Measurements from ENCODE around the gene RCE1.

The RCE1 gene

GRCh38 chr11:66870616-66871520 lies 27.6 kb downstream of the RCE1 start:
- no peak for DNase-seq

- no peak for DNase-seq
These were observed 28.3 kb downstream of the RCE1 start for GRCh38 chr11:66871521-66871901.

GRCh38 chr11:66874232-66874631 lies 31.0 kb downstream of the RCE1 start:
- no peak for DNase-seq

- no peak for DNase-seq
These were observed 32.1 kb downstream of the RCE1 start for GRCh38 chr11:66875378-66875777.

GRCh38 chr11:66877588-66878385 lies 34.5 kb downstream of the RCE1 start:
- no peak for DNase-seq

DNA sequence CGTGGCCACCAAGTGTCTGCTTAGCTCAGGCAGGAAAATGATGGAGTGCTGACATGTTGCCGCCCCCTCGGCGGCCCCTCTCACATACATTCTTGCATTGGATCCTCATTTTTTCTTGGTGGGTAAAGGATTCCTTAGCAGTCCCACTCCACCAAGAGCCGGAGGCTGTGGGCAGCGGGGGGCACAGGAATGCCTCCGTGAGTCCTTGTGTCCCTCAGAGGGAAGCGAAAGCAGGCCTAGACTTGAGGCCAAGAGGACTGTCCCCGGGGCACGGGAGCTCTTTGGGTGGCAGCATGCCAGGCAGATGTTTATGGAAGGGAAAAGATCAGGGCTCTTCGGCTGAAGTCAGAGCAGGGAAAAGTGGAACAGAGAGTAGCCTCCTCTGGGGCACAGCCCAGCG lies 35.2 kb downstream of the RCE1 start:
- DNase-seq, result no peak

- DNase-seq, result no peak
These were observed 35.8 kb downstream of the RCE1 start for GRCh38 chr11:66879000-66879399.

DNA sequence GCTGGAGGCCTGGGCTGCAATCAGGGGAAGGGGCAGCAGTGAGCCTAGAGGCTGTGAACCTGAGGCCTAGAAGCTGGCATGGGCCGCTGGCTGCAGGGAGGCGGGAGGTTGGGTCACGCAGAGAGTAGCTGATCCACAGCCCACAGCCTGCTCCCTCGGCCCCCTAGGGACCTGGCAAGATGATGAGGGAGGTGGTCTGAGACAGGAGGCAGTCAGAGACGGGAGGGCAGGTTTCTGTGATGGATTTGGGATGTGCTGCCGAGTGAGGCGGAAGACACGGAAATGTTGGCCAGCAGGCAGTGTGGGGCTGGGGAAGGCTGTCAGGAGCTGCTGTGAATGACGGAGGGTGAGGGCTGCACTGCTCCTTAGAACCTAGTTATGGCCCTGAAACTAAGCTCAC lies 36.3 kb downstream of the RCE1 start:
- no peak for DNase-seq

DNA sequence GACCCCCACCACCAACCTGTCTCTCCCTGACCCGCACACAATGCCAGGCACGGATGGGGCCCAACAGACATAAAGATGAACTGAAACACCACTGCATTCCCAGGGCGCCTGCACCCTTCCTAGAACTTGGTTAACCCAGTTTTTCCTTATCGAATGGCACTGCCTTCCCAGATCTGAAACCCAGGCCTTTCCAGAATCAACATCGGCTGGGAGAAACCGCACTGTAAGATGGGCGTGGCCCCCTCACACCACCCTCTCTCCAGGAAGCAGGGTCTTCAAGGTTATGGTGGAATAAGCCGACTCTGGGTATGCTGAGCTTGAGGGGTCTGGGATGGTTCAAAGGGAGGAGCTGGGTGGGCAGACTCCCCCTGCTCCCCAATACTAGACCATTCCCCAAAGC lies 36.8 kb downstream of the RCE1 start:
- DNase-seq, result no peak

DNA sequence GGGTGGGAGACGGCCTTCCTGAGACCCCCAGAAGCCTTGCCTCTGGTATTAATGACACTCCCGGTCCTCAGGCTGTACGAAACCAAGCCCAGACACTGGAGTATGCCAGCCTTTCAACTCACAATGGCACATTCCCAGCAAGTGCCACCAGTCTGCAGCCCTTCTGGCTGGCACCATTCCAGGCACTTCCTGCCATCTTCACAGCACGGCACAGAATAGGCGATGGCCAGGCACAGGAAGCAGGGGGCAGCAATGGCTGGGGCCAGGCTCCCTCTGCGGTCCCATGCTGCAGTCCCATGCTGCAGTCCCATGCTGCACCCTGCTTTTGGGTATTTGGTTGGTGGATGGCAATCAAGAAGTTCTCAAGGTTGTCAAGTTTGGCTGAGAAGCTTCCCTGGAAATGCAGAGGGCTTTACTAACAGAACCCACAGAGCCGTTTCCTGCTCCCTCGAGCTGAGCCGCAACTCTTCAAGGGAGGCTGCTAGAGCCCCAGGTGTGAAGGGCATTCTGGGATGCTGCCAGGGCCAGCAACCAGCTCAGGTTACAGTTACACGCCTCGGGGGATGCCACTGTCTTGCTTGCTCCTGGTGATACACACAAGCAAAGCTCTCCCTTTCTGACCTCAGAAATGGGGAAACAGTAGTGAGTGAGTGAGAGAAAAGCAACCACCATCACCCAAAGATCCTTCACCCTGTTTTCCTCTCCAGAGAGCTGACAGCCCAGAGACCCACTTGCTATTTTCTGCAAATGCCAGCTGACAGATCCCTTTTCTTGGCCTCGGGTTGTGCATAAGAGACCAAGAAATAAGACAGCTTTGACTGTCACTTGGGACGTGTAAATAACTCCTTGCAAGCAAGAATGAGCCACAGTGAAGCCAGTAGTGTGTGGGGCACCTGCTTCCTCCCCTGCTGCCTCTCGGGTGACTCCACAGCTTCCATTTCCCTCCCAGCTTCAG lies 37.5 kb downstream of the RCE1 start:
- no peak for DNase-seq

DNA sequence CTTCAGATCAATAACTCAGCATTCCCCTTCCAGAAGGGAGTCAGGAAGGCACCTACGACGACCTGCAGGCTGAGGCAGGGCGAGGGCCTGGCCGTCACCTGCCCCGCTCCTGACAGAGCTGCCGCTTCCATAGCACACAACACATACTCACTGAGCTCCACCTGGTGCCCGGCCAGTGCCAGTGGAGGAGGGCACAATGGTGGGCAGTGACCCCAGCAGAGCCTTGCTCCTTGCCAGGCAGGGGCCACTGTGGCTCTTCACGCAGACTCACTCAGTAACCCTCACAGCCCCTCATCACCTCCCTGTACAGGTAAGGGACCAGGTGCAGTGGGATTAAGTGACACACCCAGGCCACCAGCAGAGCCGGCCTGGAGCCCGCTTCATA lies 38.2 kb downstream of the RCE1 start:
- no peak for DNase-seq

GRCh38 chr11:66881927-66882452 lies 38.7 kb downstream of the RCE1 start:
- DNase-seq, result no peak

GRCh38 chr11:66882561-66883015 lies 39.3 kb downstream of the RCE1 start:
- DNase-seq, result no peak

GRCh38 chr11:66883016-66883965 lies 40.0 kb downstream of the RCE1 start:
- peak; percentile 86 for DNase-seq

GRCh38 chr11:66884443-66884842 lies 41.2 kb downstream of the RCE1 start:
- no peak for DNase-seq

DNA sequence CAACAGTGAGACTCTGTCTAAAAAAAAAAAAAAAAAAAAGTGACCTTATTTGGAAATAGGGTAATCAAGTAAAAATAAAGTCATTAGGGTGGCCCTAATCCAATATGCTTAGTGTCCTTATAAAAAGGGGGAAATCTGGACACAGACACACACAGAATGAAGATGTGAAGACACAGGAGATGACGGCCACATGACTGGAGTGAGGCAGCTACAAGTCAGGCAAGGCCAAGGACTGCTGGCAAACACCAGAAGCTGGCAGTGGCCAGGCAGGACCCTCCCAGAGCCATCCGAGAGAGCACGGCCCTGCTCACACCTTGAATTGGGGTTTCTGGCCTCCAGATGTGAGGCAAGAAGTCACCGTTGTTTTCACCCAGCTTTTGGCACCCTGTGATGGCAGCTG lies 42.2 kb downstream of the RCE1 start:
- no peak for DNase-seq

GRCh38 chr11:66885950-66886440 lies 42.8 kb downstream of the RCE1 start:
- DNase-seq, result no peak

DNA sequence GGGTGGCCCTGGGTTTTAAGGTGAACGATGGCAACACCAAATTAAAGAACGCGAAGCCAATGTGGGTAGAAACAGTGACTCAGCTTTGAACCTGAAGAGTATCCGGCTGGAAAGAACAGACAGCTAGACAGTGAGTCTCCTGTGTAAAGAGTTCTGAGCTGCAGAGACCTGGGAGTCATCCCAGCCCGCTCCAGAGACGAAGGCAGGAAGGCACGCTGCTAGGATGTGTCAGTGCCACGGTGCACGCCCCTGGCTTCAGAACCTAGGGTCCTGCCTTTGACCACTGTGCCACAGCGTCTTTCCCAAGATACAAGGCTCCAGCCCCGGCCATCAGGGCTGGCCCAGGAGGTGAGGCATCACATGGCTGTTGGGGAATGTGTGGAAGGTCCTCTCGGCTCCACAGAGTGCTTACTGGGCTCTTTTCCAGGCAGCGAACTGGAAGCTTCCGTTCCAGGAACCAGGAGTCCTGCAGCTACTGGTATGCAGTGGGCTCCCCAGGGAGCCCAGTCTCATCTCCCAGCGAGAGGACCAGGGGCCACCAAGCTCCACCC lies 43.5 kb downstream of the RCE1 start:
- no peak for DNase-seq

GRCh38 chr11:66887526-66887925 lies 44.3 kb downstream of the RCE1 start:
- no peak for DNase-seq

- no peak for DNase-seq
These were observed 45.0 kb downstream of the RCE1 start for GRCh38 chr11:66888282-66888681.

- no peak for DNase-seq
These were observed 46.7 kb downstream of the RCE1 start for GRCh38 chr11:66889960-66890359.
